SU-DHL-6 (cell line): ENCODE results near the gene CHCHD10.

Source experiments
- H2AFZ ChIP-seq: fragments of 200-600 bp; sonication (generic); 2 replicates; pipeline ENCODE4 v1.6.1; 2014; ENCODE audit warnings: low read depth, mild to moderate bottlenecking, moderate library complexity, mixed read lengths, antibody characterized with exemption, low read length; ENCODE audit not compliant: severe bottlenecking
- H3F3A ChIP-seq: fragments of 200-600 bp; shearing (Covaris generic); 2 replicates; pipeline ENCODE4 v1.6.0; 2016; ENCODE audit warnings: antibody characterized with exemption, mild to moderate bottlenecking; ENCODE audit not compliant: insufficient read depth
- H3K27ac ChIP-seq: fragments of 200-600 bp; sonication (generic); 2 replicates; pipeline ENCODE4 v1.5.1; 2016; ENCODE audit warnings: low read depth, mild to moderate bottlenecking, low read length, moderate library complexity, mixed read lengths
- H3K27me3 ChIP-seq: fragments of 200-600 bp; sonication (generic), shearing (Covaris generic); 2 replicates; pipeline ENCODE4 v1.6.0; 2014; ENCODE audit warnings: mild to moderate bottlenecking, low read length
- H3K36me3 ChIP-seq: fragments of 200-600 bp; sonication (generic); 2 replicates; pipeline ENCODE4 v1.6.1; 2014; ENCODE audit warnings: mild to moderate bottlenecking, low read length, mixed read lengths
- H3K4me2 ChIP-seq: fragments of 300-600, 200-600 bp; shearing (Covaris generic), sonication (generic); 2 replicates; pipeline ENCODE4 v1.6.0; 2014; ENCODE audit warnings: low read length, low read depth, mild to moderate bottlenecking; ENCODE audit not compliant: poor library complexity, severe bottlenecking
- H3K4me3 ChIP-seq: fragments of 200-600 bp; sonication (generic); 2 replicates; pipeline ENCODE4 v1.5.1; 2014; ENCODE audit warnings: antibody characterized with exemption, low read length, mild to moderate bottlenecking, mixed read lengths; ENCODE audit not compliant: insufficient read depth, poor library complexity, severe bottlenecking
- H3K79me2 ChIP-seq: fragments of 200-600 bp; sonication (generic); 2 replicates; pipeline ENCODE4 v1.6.1; 2014; ENCODE audit warnings: mild to moderate bottlenecking, low read length, moderate library complexity; ENCODE audit not compliant: insufficient read depth
- H3K9ac ChIP-seq: fragments of 200-600 bp; sonication (generic); 2 replicates; pipeline ENCODE4 v1.7.0; 2014; ENCODE audit warnings: mild to moderate bottlenecking, low read length
- H3K9me2 ChIP-seq: fragments of 200-600 bp; sonication (generic); replicated peaks from 2 replicates; pipeline ENCODE4 v1.6.1; 2014; ENCODE audit warnings: low read length; ENCODE audit not compliant: insufficient read depth
- H3K9me3 ChIP-seq: fragments of 200-600 bp; sonication (generic); 2 replicates; pipeline ENCODE4 v1.6.1; 2014; ENCODE audit warnings: low read length, mixed read lengths; ENCODE audit not compliant: insufficient read depth
- H4K20me1 ChIP-seq: fragments of 200-600 bp; sonication (generic); 2 replicates; pipeline ENCODE4 v1.6.1; 2014; ENCODE audit warnings: low read depth, mild to moderate bottlenecking, antibody characterized with exemption, low read length, moderate library complexity, mixed read lengths
- EZH2phosphoT487 ChIP-seq: fragments of 200-600 bp; sonication (generic), shearing (Covaris generic); conservative IDR thresholded peaks from 2 replicates; pipeline ENCODE4 v1.6.1; 2018; ENCODE audit warnings: mild to moderate bottlenecking, antibody characterized with exemption, low read length, moderate library complexity, mixed read lengths
- TF ChIP-seq, protein P1 (sequence below): fragments of 200-600 bp; sonication (generic); IDR thresholded peaks from one replicate; pipeline ENCODE4 v1.5.1; 2017; ENCODE audit warnings: antibody characterized with exemption, mild to moderate bottlenecking, low read length, moderate library complexity; ENCODE audit not compliant: insufficient read depth, poor library complexity, severe bottlenecking

CHCHD10 gene

DNA sequence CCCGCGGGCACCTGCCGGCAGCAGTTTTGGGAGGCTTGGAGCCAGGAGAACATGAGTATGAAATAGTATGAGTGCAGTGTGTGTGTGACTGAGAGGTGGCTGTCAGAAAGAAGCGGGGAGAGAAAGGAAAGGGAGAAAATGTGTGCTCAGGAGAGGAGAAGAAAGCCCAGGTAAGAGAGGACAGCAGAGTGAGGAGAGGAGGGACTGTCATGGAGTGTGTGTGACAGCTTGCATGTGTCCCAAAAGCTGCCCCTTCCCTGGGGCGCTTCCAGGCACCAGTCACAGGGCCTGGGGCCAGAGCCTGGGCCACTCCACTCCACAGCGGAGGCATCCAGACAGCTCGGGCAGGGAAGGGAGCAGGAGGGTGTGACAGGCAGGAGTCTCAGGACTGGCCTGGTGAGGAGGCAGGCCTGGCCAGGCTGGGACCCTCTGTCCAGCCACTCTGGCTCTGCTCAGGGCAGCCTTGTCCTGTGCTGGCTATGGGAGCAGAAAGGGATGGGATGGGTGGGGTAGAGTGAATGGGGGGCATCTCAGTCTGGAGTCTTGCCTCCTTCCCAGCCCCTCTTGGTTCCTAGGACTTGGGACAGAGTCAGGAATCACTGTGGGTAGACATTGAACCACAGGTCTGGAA, 5.8 kb upstream of the CHCHD10 start:
- H2AFZ ChIP-seq = no peak overlapping the region
- H3K36me3 ChIP-seq = no peaks in the 10 kb centered on the region
- H3K4me2 ChIP-seq = no peak overlapping the region
- H3K9me3 ChIP-seq = no peaks in the 10 kb centered on the region
- no peak overlapping the region for H3K9ac ChIP-seq
- TF ChIP-seq EZH2phosphoT487 = no peak
- TF ChIP-seq, protein P1, sequence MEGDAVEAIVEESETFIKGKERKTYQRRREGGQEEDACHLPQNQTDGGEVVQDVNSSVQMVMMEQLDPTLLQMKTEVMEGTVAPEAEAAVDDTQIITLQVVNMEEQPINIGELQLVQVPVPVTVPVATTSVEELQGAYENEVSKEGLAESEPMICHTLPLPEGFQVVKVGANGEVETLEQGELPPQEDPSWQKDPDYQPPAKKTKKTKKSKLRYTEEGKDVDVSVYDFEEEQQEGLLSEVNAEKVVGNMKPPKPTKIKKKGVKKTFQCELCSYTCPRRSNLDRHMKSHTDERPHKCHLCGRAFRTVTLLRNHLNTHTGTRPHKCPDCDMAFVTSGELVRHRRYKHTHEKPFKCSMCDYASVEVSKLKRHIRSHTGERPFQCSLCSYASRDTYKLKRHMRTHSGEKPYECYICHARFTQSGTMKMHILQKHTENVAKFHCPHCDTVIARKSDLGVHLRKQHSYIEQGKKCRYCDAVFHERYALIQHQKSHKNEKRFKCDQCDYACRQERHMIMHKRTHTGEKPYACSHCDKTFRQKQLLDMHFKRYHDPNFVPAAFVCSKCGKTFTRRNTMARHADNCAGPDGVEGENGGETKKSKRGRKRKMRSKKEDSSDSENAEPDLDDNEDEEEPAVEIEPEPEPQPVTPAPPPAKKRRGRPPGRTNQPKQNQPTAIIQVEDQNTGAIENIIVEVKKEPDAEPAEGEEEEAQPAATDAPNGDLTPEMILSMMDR = no peak
- no peak overlapping the region for H3K27ac ChIP-seq
- H3F3A ChIP-seq = peaks cover 8% of the 10 kb centered on the region
- H4K20me1 ChIP-seq = no peaks in the 10 kb centered on the region
- no peaks in the 10 kb centered on the region for H3K79me2 ChIP-seq
- no peaks in the 10 kb centered on the region for H3K9me2 ChIP-seq
- H3K4me3 ChIP-seq = no peak overlapping the region
- no peaks in the 10 kb centered on the region for H3K27me3 ChIP-seq

DNA sequence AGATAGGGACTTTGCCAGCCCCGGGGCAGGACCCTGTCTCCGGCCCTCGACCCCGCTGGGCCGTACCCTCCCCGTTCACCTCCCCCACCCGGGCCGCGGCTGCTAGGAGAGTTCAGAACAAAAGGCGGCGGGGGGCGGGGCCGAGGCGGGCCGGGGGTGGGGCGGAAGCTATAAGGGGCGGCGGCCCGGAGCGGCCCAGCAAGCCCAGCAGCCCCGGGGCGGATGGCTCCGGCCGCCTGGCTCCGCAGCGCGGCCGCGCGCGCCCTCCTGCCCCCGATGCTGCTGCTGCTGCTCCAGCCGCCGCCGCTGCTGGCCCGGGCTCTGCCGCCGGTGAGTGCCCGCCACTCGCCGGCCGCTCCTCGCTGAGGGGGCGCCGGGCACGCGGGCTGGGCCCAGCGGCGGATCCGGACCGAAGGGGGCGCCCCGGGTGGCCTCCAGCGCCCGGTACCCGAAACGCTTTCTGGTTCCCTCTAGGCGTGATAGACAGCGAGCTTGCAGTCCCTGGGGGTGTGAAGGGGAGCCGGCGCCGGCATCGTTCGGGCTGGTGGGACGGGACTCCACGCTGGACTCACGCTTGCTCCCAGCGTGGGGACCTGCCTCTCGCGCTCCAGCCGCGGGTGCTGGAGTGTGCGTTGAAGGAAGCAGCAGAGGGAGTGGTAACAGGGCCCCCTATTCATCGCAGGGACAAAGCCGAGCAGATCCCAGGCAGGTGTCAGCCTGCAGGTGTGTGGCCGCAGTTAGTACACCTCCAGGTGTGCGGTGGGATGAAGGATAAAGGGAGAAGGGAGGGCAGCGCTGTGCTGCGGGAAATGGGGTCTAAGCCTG, 5.1 kb upstream of the CHCHD10 start, which contains the start of gene MMP11:
Gene MMP11 (plus strand): TSS at position 201 of the 825 bp plus-strand sequence. CDS start 22 bp downstream, at position 223.
- H3K9ac ChIP-seq = peak within 1 kb of the TSS; percentile 43; the same call in 1 of the 2 replicates
- peak within 1 kb of the TSS; percentile 67 for H3K4me2 ChIP-seq
- no peaks in the 10 kb centered on the region for H3K36me3 ChIP-seq
- no peaks in the 10 kb centered on the region for H3K9me3 ChIP-seq
- H3K4me3 ChIP-seq = peak within 1 kb of the TSS; percentile 42
- peaks cover 8% of the 10 kb centered on the region for H3F3A ChIP-seq
- H3K27me3 ChIP-seq = no peaks in the 10 kb centered on the region
- H3K27ac ChIP-seq = no peak within 1 kb of the TSS
- no peaks in the 10 kb centered on the region for H4K20me1 ChIP-seq
- no peaks in the 10 kb centered on the region for H3K9me2 ChIP-seq
- no peak within 1 kb of the TSS for H2AFZ ChIP-seq
- H3K79me2 ChIP-seq = no peaks in the 10 kb centered on the region
- TF ChIP-seq, protein P1 = no peak
- no peak for TF ChIP-seq EZH2phosphoT487

DNA sequence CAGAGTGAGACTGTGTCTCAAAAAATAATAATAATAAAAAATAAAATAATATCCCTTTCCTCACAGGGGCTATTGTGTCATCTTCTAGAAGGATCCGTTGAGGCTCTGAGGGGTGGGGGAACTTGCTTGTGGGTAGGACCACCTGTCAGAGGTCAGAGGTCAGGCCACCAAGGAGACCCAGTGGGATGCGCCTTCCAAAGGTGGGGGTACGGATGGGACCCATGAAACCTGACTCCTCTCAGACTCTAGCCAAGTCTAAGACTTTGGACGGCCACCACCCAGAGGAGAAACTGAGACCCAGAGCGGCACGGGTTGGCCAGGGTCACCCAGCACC, 4.5 kb upstream of the CHCHD10 start:
- Histone ChIP-seq H3K27me3 (no peaks in the 10 kb centered on the region), H3K4me2 (peak overlapping the region; percentile 67), H4K20me1 (no peaks in the 10 kb centered on the region), H3K4me3 (peak overlapping the region; percentile 42), H3K9ac (peak overlapping the region; percentile 43; the same call in 1 of the 2 replicates), H3K9me3 (no peaks in the 10 kb centered on the region), H3F3A (peaks cover 8% of the 10 kb centered on the region), H2AFZ (no peak overlapping the region), H3K36me3 (no peaks in the 10 kb centered on the region), H3K9me2 (no peaks in the 10 kb centered on the region), H3K79me2 (no peaks in the 10 kb centered on the region; the same call in 1 of the 2 replicates), H3K27ac (no peak overlapping the region)
- no peak for TF ChIP-seq EZH2phosphoT487
- TF ChIP-seq, protein P1 = no peak
